ENCODE results near the gene DCK. TPM values are rescaled to one million over a fixed set of nuclear protein-coding genes. Genes with fewer than 3 reads are reported as not detected.

The DCK gene
- total RNA-seq, 6 experiments from 2014 or later = 1.9 to 7.2 (median 3.6) TPM

DNA sequence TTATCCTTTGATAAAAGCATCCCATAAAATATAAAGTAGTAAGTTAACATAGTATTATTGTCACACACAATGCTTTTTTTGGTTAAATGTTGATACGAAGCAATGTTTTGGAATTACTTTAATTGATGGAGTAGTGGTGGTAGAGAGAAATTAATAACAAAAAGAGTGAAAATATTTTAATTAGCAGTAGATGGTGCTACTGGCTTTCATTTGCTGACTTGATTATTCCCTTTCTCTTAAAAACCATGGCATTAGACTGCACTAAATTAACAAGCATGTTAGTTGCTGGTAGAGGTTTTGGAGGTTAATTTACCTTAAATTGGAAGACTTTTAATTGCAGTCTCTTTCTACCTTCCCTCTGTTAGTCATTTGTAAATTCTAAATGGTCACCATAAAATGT, 8.9 kb upstream of the DCK start:
- H3K4me1 ChIP-seq = no peaks in the 10 kb centered on the region
- H3K27ac ChIP-seq = no peak overlapping the region
- DNase-seq (no peak), ATAC-seq (no peak)
- H3K4me3 ChIP-seq = no peak overlapping the region
- no peaks in the 10 kb centered on the region for H3K27me3 ChIP-seq
- 83% methylated on average over 1 of the region's 1 CpG for WGBS (ENCODE audit: insufficient coverage, low coverage, low lambda C conversion rate, missing lambda C conversion rate)
- TF ChIP-seq POLR2A (IDR thresholded peaks at IDR 0.05) (no peak), CTCF (IDR thresholded peaks at IDR 0.05) (peak in 1 of 4 donors; percentile 5)
- intact Hi-C loops (cut with DNase I) = no loop called here
- H3K9me3 ChIP-seq = no peaks in the 10 kb centered on the region
- no peaks in the 10 kb centered on the region for H3K36me3 ChIP-seq

GRCh38 chr4:70991596-70991995, 1.9 kb upstream of the DCK start:
- peaks cover 0 to 11% (median 0%) of the 10 kb centered on the region in 4 donors for H3K4me1 ChIP-seq
- H3K4me3 ChIP-seq = no peak overlapping the region
- TF ChIP-seq CTCF (IDR thresholded peaks at IDR 0.05) (no peak), POLR2A (IDR thresholded peaks at IDR 0.05) (no peak)
- no peaks in the 10 kb centered on the region for H3K36me3 ChIP-seq
- H3K27ac ChIP-seq = no peak overlapping the region
- ATAC-seq = no peak
- H3K9me3 ChIP-seq = no peaks in the 10 kb centered on the region
- no peak for DNase-seq
- WGBS (ENCODE audit: insufficient coverage, low coverage, low lambda C conversion rate, missing lambda C conversion rate) = 90% methylated on average over 2 of the region's 2 CpGs
- intact Hi-C loops (cut with DNase I) = no loop called here
- no peaks in the 10 kb centered on the region for H3K27me3 ChIP-seq

DNA sequence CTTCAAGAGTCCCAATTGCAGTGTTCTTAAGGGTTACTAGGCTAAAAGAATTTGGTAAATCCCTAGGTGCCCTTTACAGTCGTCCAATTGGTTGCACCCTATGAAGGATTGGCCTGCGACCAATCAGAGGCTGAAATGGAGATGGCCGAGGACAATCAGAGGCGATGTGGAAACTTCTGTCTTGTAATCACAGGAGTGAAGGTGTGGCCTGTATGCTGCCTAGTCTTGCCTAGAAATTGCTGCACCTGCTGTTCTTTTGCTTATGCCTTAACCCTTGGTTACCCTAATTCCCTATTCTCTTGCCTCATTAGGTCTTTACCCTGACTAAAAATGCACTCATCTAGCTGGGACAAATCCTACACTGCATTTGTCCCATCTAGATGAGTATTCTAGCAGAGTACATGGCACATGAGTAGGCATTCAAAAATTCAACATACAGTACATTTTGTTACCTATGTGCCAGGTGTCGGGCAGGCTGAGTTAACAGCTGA, 1.0 kb upstream of the DCK start:
- Histone ChIP-seq H3K36me3 (no peaks in the 10 kb centered on the region), H3K4me3 (peak overlapping the region; percentile 67 to 73 (median 71)), H3K9me3 (no peaks in the 10 kb centered on the region), H3K27ac (peak overlapping the region in 1 of 3 donors; percentile 70), H3K27me3 (no peaks in the 10 kb centered on the region), H3K4me1 (peaks cover 0 to 11% (median 0%) of the 10 kb centered on the region in 4 donors)
- TF ChIP-seq CTCF (IDR thresholded peaks at IDR 0.05) (no peak), POLR2A (IDR thresholded peaks at IDR 0.05) (no peak)
- 70% methylated on average over 4 of the region's 5 CpGs for WGBS (ENCODE audit: insufficient coverage, low coverage, low lambda C conversion rate, missing lambda C conversion rate)
- intact Hi-C loops (cut with DNase I) = no loop called here
- ATAC-seq = no peak
- DNase-seq = peak in 1 of 3 donors; percentile 33

DNA sequence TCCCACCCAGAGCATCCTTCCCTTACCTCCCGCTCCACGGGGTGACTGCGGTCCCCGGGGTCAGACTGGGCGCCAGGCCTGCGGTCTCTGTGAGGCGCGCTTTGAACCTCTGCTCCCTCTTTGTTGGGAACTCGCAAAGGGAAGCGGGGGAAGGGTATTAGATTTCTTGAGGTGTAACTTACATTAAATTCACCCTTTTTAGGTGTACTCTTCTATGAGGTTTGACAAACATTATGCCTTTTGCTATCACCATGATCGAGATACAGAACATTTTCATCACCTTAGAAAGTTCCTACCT, 569 bp downstream of the DCK start:
- DNase-seq (no peak), ATAC-seq (no peak)
- Histone ChIP-seq H3K4me3 (peak overlapping the region; percentile 67 to 73 (median 71)), H3K27me3 (no peaks in the 10 kb centered on the region), H3K4me1 (peaks cover 0 to 11% (median 0%) of the 10 kb centered on the region in 4 donors), H3K9me3 (no peaks in the 10 kb centered on the region), H3K36me3 (no peaks in the 10 kb centered on the region), H3K27ac (peak overlapping the region; percentile 55 to 78 (median 70))
- no peak for TF ChIP-seq POLR2A (IDR thresholded peaks at IDR 0.05)
- no peak for TF ChIP-seq CTCF (IDR thresholded peaks at IDR 0.05)
- WGBS (ENCODE audit: insufficient coverage, low coverage, low lambda C conversion rate, missing lambda C conversion rate) = 0% methylated on average over 4 of the region's 11 CpGs
- intact Hi-C loops (cut with DNase I) = no loop called here
